A549 (cell line): ENCODE measurements around the gene MRPL40.

Experiments
- CEBPB ChIP-seq, 2 experiments: fragments of >200 bp in 1 of 2; sonication (Bioruptor Twin) in 1 of 2; formaldehyde crosslinking in 1 of 2; IDR thresholded peaks; 2 replicates each; pipeline ENCODE4 v1.6.1; 2012 to 2016
- ESRRA ChIP-seq: fragments of 150-350 bp; IDR thresholded peaks from 2 replicates; pipeline ENCODE4 v1.6.1; 2014; ENCODE audit warnings: mild to moderate bottlenecking, low read length, borderline replicate concordance
- PBX3 ChIP-seq: IDR thresholded peaks from 2 replicates; pipeline ENCODE4 v1.6.1; 2012
- PHF8 ChIP-seq: fragments of 200-600 bp; sonication (generic); IDR thresholded peaks from 2 replicates; pipeline ENCODE4 v1.6.1; 2016; ENCODE audit warnings: low read depth, mild to moderate bottlenecking, antibody characterized with exemption, moderate library complexity, borderline replicate concordance
- RAD21 ChIP-seq, 2 experiments: fragments of >200 bp in 1 of 2; sonication (Bioruptor Twin) in 1 of 2; formaldehyde crosslinking in 1 of 2; IDR thresholded peaks in 1 of 2; conservative IDR thresholded peaks in 1 of 2; 2 replicates in 1 of 2; 3 replicates in 1 of 2; pipeline ENCODE4 v1.6.1; 2012 to 2018; ENCODE audit warnings: inconsistent platforms in 1 of 2
- USF2 ChIP-seq: fragments of 450-650 bp; IDR thresholded peaks from 2 replicates; pipeline ENCODE4 v1.6.1; 2014; ENCODE audit warnings: antibody characterized with exemption

DNA sequence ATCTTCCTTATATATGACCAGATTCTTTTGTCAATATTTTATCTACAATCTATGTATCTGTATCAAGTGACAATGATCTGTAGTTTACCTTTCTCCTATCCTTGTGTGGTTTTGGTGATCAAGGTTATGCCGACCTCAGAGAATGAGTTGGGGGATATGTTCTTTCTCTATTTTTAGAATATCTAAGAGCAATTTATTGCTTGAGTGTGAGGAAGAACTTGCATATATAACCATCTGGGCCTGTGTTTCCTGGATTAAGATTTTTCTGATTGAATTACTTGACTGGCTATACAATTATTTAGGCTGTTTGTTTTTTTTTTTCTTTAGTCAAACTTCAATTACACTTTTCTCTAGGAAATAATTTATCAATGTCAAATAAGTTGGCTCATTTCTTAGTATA is 29.2 kb downstream of the MRPL40 start:
- TF ChIP-seq USF2 (no peak), PHF8 (no peak), ESRRA (no peak), PBX3 (no peak), CEBPB (IDR thresholded peaks at IDR 0.05) (no peak), RAD21 (conservative IDR thresholded peaks at IDR 0.05 in 1 of 2, IDR thresholded peaks at IDR 0.05 in 1 of 2) (no peak)
